ENCODE data around the gene PSMD1. TPM values are rescaled to one million over a fixed set of nuclear protein-coding genes. Genes with fewer than 3 reads are reported as not detected.

Gene PSMD1
- total RNA-seq, 1 donor from 2014 or later, result 77.2 TPM

GRCh38 chr2:231049286-231050017, 7.2 kb upstream of the PSMD1 start:
- no peak for DNase-seq (ENCODE audit: low read depth)
- Histone ChIP-seq H3K4me3 (ENCODE audit: low read depth, low read length) (no peak overlapping the region), H3K27me3 (ENCODE audit: control insufficient read depth, insufficient read depth, low read length) (peaks cover 7% of the 10 kb centered on the region), H3K36me3 (ENCODE audit: control insufficient read depth, insufficient read depth, low read length) (no peaks in the 10 kb centered on the region)
- no peak for TF ChIP-seq CTCF (IDR thresholded peaks at IDR 0.05; ENCODE audit: insufficient read depth, low read length, poor library complexity, severe bottlenecking)

- H3K36me3 ChIP-seq (ENCODE audit: control insufficient read depth, insufficient read depth, low read length), result no peaks in the 10 kb centered on the region
- no peak overlapping the region for H3K4me3 ChIP-seq (ENCODE audit: low read depth, low read length)
- H3K27me3 ChIP-seq (ENCODE audit: control insufficient read depth, insufficient read depth, low read length), result peaks cover 7% of the 10 kb centered on the region
- TF ChIP-seq CTCF (IDR thresholded peaks at IDR 0.05; ENCODE audit: insufficient read depth, low read length, poor library complexity, severe bottlenecking), result no peak
- DNase-seq (ENCODE audit: low read depth), result no peak
These were observed 6.4 kb upstream of the PSMD1 start for GRCh38 chr2:231050018-231050901.

GRCh38 chr2:231051116-231051515, 5.6 kb upstream of the PSMD1 start:
- no peak for TF ChIP-seq CTCF (IDR thresholded peaks at IDR 0.05; ENCODE audit: insufficient read depth, low read length, poor library complexity, severe bottlenecking)
- H3K27me3 ChIP-seq (ENCODE audit: control insufficient read depth, insufficient read depth, low read length), result peaks cover 7% of the 10 kb centered on the region
- DNase-seq (ENCODE audit: low read depth), result no peak
- no peaks in the 10 kb centered on the region for H3K36me3 ChIP-seq (ENCODE audit: control insufficient read depth, insufficient read depth, low read length)
- H3K4me3 ChIP-seq (ENCODE audit: low read depth, low read length), result no peak overlapping the region

GRCh38 chr2:231052494-231053451, 3.9 kb upstream of the PSMD1 start:
- no peak for DNase-seq (ENCODE audit: low read depth)
- peak; percentile 90 for TF ChIP-seq CTCF (IDR thresholded peaks at IDR 0.05; ENCODE audit: insufficient read depth, low read length, poor library complexity, severe bottlenecking)
- peak overlapping the region; percentile 48 for H3K4me3 ChIP-seq (ENCODE audit: low read depth, low read length)
- H3K27me3 ChIP-seq (ENCODE audit: control insufficient read depth, insufficient read depth, low read length), result peaks cover 2% of the 10 kb centered on the region
- H3K36me3 ChIP-seq (ENCODE audit: control insufficient read depth, insufficient read depth, low read length), result no peaks in the 10 kb centered on the region

GRCh38 chr2:231053846-231054245, 2.8 kb upstream of the PSMD1 start:
- no peak for TF ChIP-seq CTCF (IDR thresholded peaks at IDR 0.05; ENCODE audit: insufficient read depth, low read length, poor library complexity, severe bottlenecking)
- no peak for DNase-seq (ENCODE audit: low read depth)
- Histone ChIP-seq H3K27me3 (ENCODE audit: control insufficient read depth, insufficient read depth, low read length) (no peaks in the 10 kb centered on the region), H3K36me3 (ENCODE audit: control insufficient read depth, insufficient read depth, low read length) (no peaks in the 10 kb centered on the region), H3K4me3 (ENCODE audit: low read depth, low read length) (no peak overlapping the region)

Measured in kidney epithelial cell (primary cell).